Measurements from ENCODE around the gene NOC4L. TPM values are rescaled to one million over a fixed set of nuclear protein-coding genes. Genes with fewer than 3 reads are reported as not detected.
"Not testable (repeated sequence)": the region's sequence is repeated elsewhere in the genome, so short reads cannot be mapped to it uniquely, and the experiment has no call there.

The NOC4L gene
- total RNA-seq (10 to 100 TPM; 10.8 to 12.3 TPM), polyA plus RNA-seq (10 to 100 TPM in 1 of 2 donors, 1 to 10 TPM in 1; 7.5 to 50.3 TPM)
- long read RNA-seq, donor 1, transcript NOC4L-201 (15 exons, 1,632 nt), result major isoform, 107 of 132 reads
- long read RNA-seq, donor 1, partial matches to known transcripts, result 4 of 132 reads
- long read RNA-seq, donor 1, other reads (novel, unspliced or antisense), result 20 of 132 reads
- long read RNA-seq, donor 2, partial matches to known transcripts, result 2 of 10 reads
- long read RNA-seq, donor 2, other reads (novel, unspliced or antisense), result 6 of 10 reads

GRCh38 chr12:132144115-132144809 lies at the start of gene NOC4L, which contains the start of gene DDX51:
TSS of gene NOC4L (plus strand) at chr12:132144457. CDS start at chr12:132144489, 32 bp downstream.
TSS of gene DDX51 (minus strand) at chr12:132144319. CDS start at chr12:132144296, 23 bp downstream.
- 1% methylated on average over 72 to 100 of the region's 100 CpGs for WGBS, 2 donors
- H3K9me3 ChIP-seq (ENCODE audit: control insufficient read depth, low read length), result no peaks in the 10 kb centered on the region
- DNase-seq, result peak; percentile 95 to 98
- peak within 1 kb of the TSS; percentile 67 to 82 for H3K4me3 ChIP-seq (ENCODE audit: low read length in 2 of 2)
- intact Hi-C loops (cut with DNase I), result loop anchor here in 1 of 2 donors (10.0 kb wide), 1 partner anchor 249 kb away; the partner anchor contains the start of gene ULK1
- peak within 1 kb of the TSS in 1 of 2 donors; percentile 39 for H3K27ac ChIP-seq (ENCODE audit: low read depth in 1 of 2, low read length in 2 of 2)
- no peaks in the 10 kb centered on the region for H3K27me3 ChIP-seq (ENCODE audit: control insufficient read depth in 1 of 2, insufficient read depth in 2 of 2, low read length in 1 of 2)
- H3K36me3 ChIP-seq (ENCODE audit: control insufficient read depth in 1 of 2, insufficient read depth in 2 of 2, low read length in 1 of 2), result no peaks in the 10 kb centered on the region
- ATAC-seq (ENCODE audit: low FRiP score), result peak; percentile 94
- H3K4me1 ChIP-seq (ENCODE audit: control insufficient read depth in 1 of 2, insufficient read depth in 2 of 2, low read length in 2 of 2), result no peaks in the 10 kb centered on the region

GRCh38 chr12:132095520-132096409 lies 48.5 kb upstream of the NOC4L start:
- no peaks in the 10 kb centered on the region for H3K9me3 ChIP-seq (ENCODE audit: control insufficient read depth, low read length)
- H3K27me3 ChIP-seq (ENCODE audit: control insufficient read depth in 1 of 2, insufficient read depth in 2 of 2, low read length in 1 of 2), result no peaks in the 10 kb centered on the region
- peaks cover 0 to 4% of the 10 kb centered on the region in 2 donors for H3K36me3 ChIP-seq (ENCODE audit: control insufficient read depth in 1 of 2, insufficient read depth in 2 of 2, low read length in 1 of 2)
- WGBS, 2 donors, result 97% methylated on average over 11 of the region's 11 CpGs
- H3K4me3 ChIP-seq (ENCODE audit: low read length in 2 of 2), result no peak overlapping the region
- no peak for DNase-seq
- no peak for ATAC-seq (ENCODE audit: low FRiP score)
- no peak overlapping the region for H3K27ac ChIP-seq (ENCODE audit: low read depth in 1 of 2, low read length in 2 of 2)
- H3K4me1 ChIP-seq (ENCODE audit: control insufficient read depth in 1 of 2, insufficient read depth in 2 of 2, low read length in 2 of 2), result no peaks in the 10 kb centered on the region
- intact Hi-C loops (cut with DNase I), result no loop called here

GRCh38 chr12:132099739-132100138 lies 44.5 kb upstream of the NOC4L start:
- WGBS, 2 donors, result 87 to 89% methylated on average over 12 of the region's 12 CpGs
- ATAC-seq (ENCODE audit: low FRiP score), result no peak
- no peak for DNase-seq

GRCh38 chr12:132100306-132101065 lies 43.8 kb upstream of the NOC4L start:
- WGBS, 2 donors, result 94 to 96% methylated on average over 13 of the region's 13 CpGs
- H3K9me3 ChIP-seq (ENCODE audit: control insufficient read depth, low read length), result no peaks in the 10 kb centered on the region
- no peaks in the 10 kb centered on the region for H3K4me1 ChIP-seq (ENCODE audit: control insufficient read depth in 1 of 2, insufficient read depth in 2 of 2, low read length in 2 of 2)
- H3K36me3 ChIP-seq (ENCODE audit: control insufficient read depth in 1 of 2, insufficient read depth in 2 of 2, low read length in 1 of 2), result peaks cover 0 to 4% of the 10 kb centered on the region in 2 donors
- no peaks in the 10 kb centered on the region for H3K27me3 ChIP-seq (ENCODE audit: control insufficient read depth in 1 of 2, insufficient read depth in 2 of 2, low read length in 1 of 2)
- ATAC-seq (ENCODE audit: low FRiP score), result no peak
- DNase-seq, result peak in 1 of 2 donors; percentile 68
- intact Hi-C loops (cut with DNase I), result no loop called here
- no peak overlapping the region for H3K27ac ChIP-seq (ENCODE audit: low read depth in 1 of 2, low read length in 2 of 2)
- H3K4me3 ChIP-seq (ENCODE audit: low read length in 2 of 2), result no peak overlapping the region

More at GRCh38 chr12:132099739-132100138, 44.5 kb upstream of the NOC4L start:
- H3K36me3 ChIP-seq (ENCODE audit: control insufficient read depth in 1 of 2, insufficient read depth in 2 of 2, low read length in 1 of 2), result peaks cover 0 to 4% of the 10 kb centered on the region in 2 donors
- H3K27ac ChIP-seq (ENCODE audit: low read depth in 1 of 2, low read length in 2 of 2), result no peak overlapping the region
- no peaks in the 10 kb centered on the region for H3K9me3 ChIP-seq (ENCODE audit: control insufficient read depth, low read length)
- H3K27me3 ChIP-seq (ENCODE audit: control insufficient read depth in 1 of 2, insufficient read depth in 2 of 2, low read length in 1 of 2), result no peaks in the 10 kb centered on the region
- H3K4me3 ChIP-seq (ENCODE audit: low read length in 2 of 2), result no peak overlapping the region
- H3K4me1 ChIP-seq (ENCODE audit: control insufficient read depth in 1 of 2, insufficient read depth in 2 of 2, low read length in 2 of 2), result no peaks in the 10 kb centered on the region
- intact Hi-C loops (cut with DNase I), result no loop called here

- H3K4me1 ChIP-seq (ENCODE audit: control insufficient read depth in 1 of 2, insufficient read depth in 2 of 2, low read length in 2 of 2), result no peaks in the 10 kb centered on the region
- intact Hi-C loops (cut with DNase I), result no loop called here
- WGBS, 2 donors, result 86 to 91% methylated on average over 9 of the region's 9 CpGs
- H3K27ac ChIP-seq (ENCODE audit: low read depth in 1 of 2, low read length in 2 of 2), result no peak overlapping the region
- H3K36me3 ChIP-seq (ENCODE audit: control insufficient read depth in 1 of 2, insufficient read depth in 2 of 2, low read length in 1 of 2), result peaks cover 0 to 4% of the 10 kb centered on the region in 2 donors
- ATAC-seq (ENCODE audit: low FRiP score) (no peak), DNase-seq (peak in 1 of 2 donors; percentile 61)
- no peaks in the 10 kb centered on the region for H3K27me3 ChIP-seq (ENCODE audit: control insufficient read depth in 1 of 2, insufficient read depth in 2 of 2, low read length in 1 of 2)
- H3K4me3 ChIP-seq (ENCODE audit: low read length in 2 of 2), result no peak overlapping the region
- H3K9me3 ChIP-seq (ENCODE audit: control insufficient read depth, low read length), result no peaks in the 10 kb centered on the region
Measured at GRCh38 chr12:132102297-132102696, 42.0 kb upstream of the NOC4L start.

GRCh38 chr12:132103072-132103471 lies 41.2 kb upstream of the NOC4L start:
- H3K4me3 ChIP-seq (ENCODE audit: low read length in 2 of 2); H3K4me1 ChIP-seq (ENCODE audit: control insufficient read depth in 1 of 2, insufficient read depth in 2 of 2, low read length in 2 of 2); H3K36me3 ChIP-seq (ENCODE audit: control insufficient read depth in 1 of 2, insufficient read depth in 2 of 2, low read length in 1 of 2); H3K27me3 ChIP-seq (ENCODE audit: control insufficient read depth in 1 of 2, insufficient read depth in 2 of 2, low read length in 1 of 2); ATAC-seq (ENCODE audit: low FRiP score); H3K9me3 ChIP-seq (ENCODE audit: control insufficient read depth, low read length); H3K27ac ChIP-seq (ENCODE audit: low read depth in 1 of 2, low read length in 2 of 2); DNase-seq; intact Hi-C loops (cut with DNase I): not testable (repeated sequence)
- whole genome bisulfite sequencing, 2 donors, result 69 to 70% methylated on average over 14 of the region's 14 CpGs

- H3K36me3 ChIP-seq (ENCODE audit: control insufficient read depth in 1 of 2, insufficient read depth in 2 of 2, low read length in 1 of 2), result peaks cover 0 to 4% of the 10 kb centered on the region in 2 donors
- H3K27ac ChIP-seq (ENCODE audit: low read depth in 1 of 2, low read length in 2 of 2), result no peak overlapping the region
- no peak for ATAC-seq (ENCODE audit: low FRiP score)
- DNase-seq, result peak in 1 of 2 donors; percentile 58
- intact Hi-C loops (cut with DNase I), result no loop called here
- no peaks in the 10 kb centered on the region for H3K9me3 ChIP-seq (ENCODE audit: control insufficient read depth, low read length)
- H3K4me3 ChIP-seq (ENCODE audit: low read length in 2 of 2), result no peak overlapping the region
- H3K27me3 ChIP-seq (ENCODE audit: control insufficient read depth in 1 of 2, insufficient read depth in 2 of 2, low read length in 1 of 2), result no peaks in the 10 kb centered on the region
- no peaks in the 10 kb centered on the region for H3K4me1 ChIP-seq (ENCODE audit: control insufficient read depth in 1 of 2, insufficient read depth in 2 of 2, low read length in 2 of 2)
- 87 to 90% methylated on average over 24 to 26 of the region's 26 CpGs for WGBS, 2 donors
Measured at GRCh38 chr12:132103542-132104308, 40.5 kb upstream of the NOC4L start.
